OCI-LY7 (cell line): ENCODE measurements around the gene MACROD2. TPM values are rescaled to one million over a fixed set of nuclear protein-coding genes. Genes with fewer than 3 reads are reported as not detected.

Experiments
- BruUV-seq: library from RNA; stranded (reverse); fragments of 400-500 nt; replicated peaks from 2 replicates; lab custom pipeline; 2021; lab: Mats Ljungman, UMichigan
- CTCF ChIA-PET: fragments of 300-600 bp; sonication (Branson Sonifier 250); formaldehyde crosslinking; loops from one replicate; lab custom pipeline; 2022; ENCODE audit warnings: antibody characterized with exemption; ENCODE audit not compliant: unreplicated experiment; lab: Charles Lee
- POLR2A ChIA-PET: fragments of 300-600 bp; sonication (Branson Sonifier 250); formaldehyde crosslinking; loops from one replicate; lab custom pipeline; 2022; ENCODE audit warnings: antibody characterized with exemption; lab: Charles Lee
- DNase-seq: peaks from one replicate; pipeline ENCODE4 v3.0.0-alpha.2; 2015; ENCODE audit warnings: low spot score
- H2AFZ ChIP-seq: fragments of 200-600 bp; sonication (generic), shearing (Covaris generic); 2 replicates; pipeline ENCODE4 v1.6.1; 2014; ENCODE audit warnings: mild to moderate bottlenecking, antibody characterized with exemption, low read length, moderate library complexity
- H3K27ac ChIP-seq: fragments of 200-600 bp; sonication (generic); 2 replicates; pipeline ENCODE4 v1.5.1; 2014; ENCODE audit warnings: mixed run types, low read depth, mild to moderate bottlenecking, moderate library complexity, low read length, inconsistent platforms; ENCODE audit not compliant: poor library complexity, severe bottlenecking
- H3K36me3 ChIP-seq: fragments of 200-600 bp; sonication (generic); 2 replicates; pipeline ENCODE4 v1.6.1; 2014; ENCODE audit warnings: mild to moderate bottlenecking, antibody characterized with exemption, low read length, moderate library complexity, mixed read lengths; ENCODE audit not compliant: insufficient read depth
- H3K4me1 ChIP-seq: fragments of 200-600 bp; sonication (generic); 2 replicates; pipeline ENCODE4 v1.5.1; 2014; ENCODE audit warnings: mild to moderate bottlenecking, low read length; ENCODE audit not compliant: insufficient read depth, poor library complexity, severe bottlenecking
- H3K4me2 ChIP-seq: fragments of 200-600 bp; sonication (generic); 2 replicates; pipeline ENCODE4 v1.6.1; 2014; ENCODE audit warnings: mild to moderate bottlenecking, low read length
- H3K4me3 ChIP-seq: fragments of 200-600 bp; sonication (generic); 2 replicates; pipeline ENCODE4 v1.5.1; 2014; ENCODE audit warnings: mild to moderate bottlenecking, low read depth, low read length; ENCODE audit not compliant: poor library complexity, severe bottlenecking
- H3K79me2 ChIP-seq: fragments of 200-600 bp; sonication (generic); 2 replicates; pipeline ENCODE4 v1.6.1; 2016; ENCODE audit warnings: low read depth, mild to moderate bottlenecking, low read length, moderate library complexity, mixed read lengths; ENCODE audit not compliant: insufficient read depth
- H3K9me2 ChIP-seq: fragments of 200-600 bp; sonication (generic); 2 replicates; pipeline ENCODE4 v1.6.1; 2016; ENCODE audit warnings: mild to moderate bottlenecking, low read length, mixed read lengths; ENCODE audit not compliant: insufficient read depth
- H3K9me3 ChIP-seq: fragments of 200-600 bp; sonication (generic); 2 replicates; pipeline ENCODE4 v1.6.1; 2014; ENCODE audit warnings: mild to moderate bottlenecking, mixed run types, low read length, mixed read lengths
- H4K20me1 ChIP-seq: fragments of 200-600 bp; sonication (generic); 2 replicates; pipeline ENCODE4 v1.6.1; 2014; ENCODE audit warnings: mild to moderate bottlenecking, antibody characterized with exemption, low read length, moderate library complexity, mixed read lengths; ENCODE audit not compliant: insufficient read depth
- EZH2phosphoT487 ChIP-seq: fragments of 200-600 bp; sonication (generic); IDR thresholded peaks from 2 replicates; pipeline ENCODE4 v1.6.1; 2018; ENCODE audit warnings: low read depth, borderline replicate concordance, mild to moderate bottlenecking, mixed run types, antibody characterized with exemption, low read length, moderate library complexity, mixed read lengths
- intact Hi-C: fragments of 100-400 bp; cut with micrococcal nuclease; formaldehyde crosslinking; loops from one replicate; pipeline ENCODE4 v1.10.0; 2022; ENCODE audit not compliant: unreplicated experiment
- total RNA-seq, 2 experiments: library from RNA; depleted of rRNA in 1 of 2; stranded (reverse); fragments of >200 nt in 1 of 2; shearing (Covaris generic) in 1 of 2; gene quantifications; 2 replicates each; pipeline ENCODE4 v1.2.3, GENCODE V29; 2014 to 2022
- TF ChIP-seq, protein P1 (sequence below): fragments of 200-600 bp; sonication (generic); conservative IDR thresholded peaks from 2 replicates; pipeline ENCODE4 v1.5.1; 2014; ENCODE audit warnings: mild to moderate bottlenecking, antibody characterized with exemption, low read length, moderate library complexity, mixed read lengths

Gene MACROD2
- total RNA-seq, 2 experiments from 2014 or later: 0.09 to 4.5 TPM

- Histone ChIP-seq H3K4me1 (no peaks in the 10 kb centered on the region), H3K4me2 (no peak overlapping the region), H4K20me1 (no peaks in the 10 kb centered on the region), H2AFZ (no peak overlapping the region), H3K9me2 (no peaks in the 10 kb centered on the region), H3K79me2 (no peaks in the 10 kb centered on the region), H3K36me3 (no peaks in the 10 kb centered on the region), H3K27ac (no peak overlapping the region), H3K4me3 (no peak overlapping the region), H3K9me3 (no peaks in the 10 kb centered on the region)
- CTCF ChIA-PET: no interaction called here
- POLR2A ChIA-PET: interaction anchor here (1.3 kb wide), 1 partner anchor 13 kb away, joined by 4 read pairs; no protein-coding TSS in a partner anchor
- no TSS peak for BruUV-seq
- no peak for DNase-seq
- TF ChIP-seq, protein P1, sequence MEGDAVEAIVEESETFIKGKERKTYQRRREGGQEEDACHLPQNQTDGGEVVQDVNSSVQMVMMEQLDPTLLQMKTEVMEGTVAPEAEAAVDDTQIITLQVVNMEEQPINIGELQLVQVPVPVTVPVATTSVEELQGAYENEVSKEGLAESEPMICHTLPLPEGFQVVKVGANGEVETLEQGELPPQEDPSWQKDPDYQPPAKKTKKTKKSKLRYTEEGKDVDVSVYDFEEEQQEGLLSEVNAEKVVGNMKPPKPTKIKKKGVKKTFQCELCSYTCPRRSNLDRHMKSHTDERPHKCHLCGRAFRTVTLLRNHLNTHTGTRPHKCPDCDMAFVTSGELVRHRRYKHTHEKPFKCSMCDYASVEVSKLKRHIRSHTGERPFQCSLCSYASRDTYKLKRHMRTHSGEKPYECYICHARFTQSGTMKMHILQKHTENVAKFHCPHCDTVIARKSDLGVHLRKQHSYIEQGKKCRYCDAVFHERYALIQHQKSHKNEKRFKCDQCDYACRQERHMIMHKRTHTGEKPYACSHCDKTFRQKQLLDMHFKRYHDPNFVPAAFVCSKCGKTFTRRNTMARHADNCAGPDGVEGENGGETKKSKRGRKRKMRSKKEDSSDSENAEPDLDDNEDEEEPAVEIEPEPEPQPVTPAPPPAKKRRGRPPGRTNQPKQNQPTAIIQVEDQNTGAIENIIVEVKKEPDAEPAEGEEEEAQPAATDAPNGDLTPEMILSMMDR: no peak
- TF ChIP-seq EZH2phosphoT487: no peak
- intact Hi-C loops: no loop called here
These were observed 1517.6 kb downstream of the MACROD2 start for GRCh38 chr20:15512916-15513315.

DNA sequence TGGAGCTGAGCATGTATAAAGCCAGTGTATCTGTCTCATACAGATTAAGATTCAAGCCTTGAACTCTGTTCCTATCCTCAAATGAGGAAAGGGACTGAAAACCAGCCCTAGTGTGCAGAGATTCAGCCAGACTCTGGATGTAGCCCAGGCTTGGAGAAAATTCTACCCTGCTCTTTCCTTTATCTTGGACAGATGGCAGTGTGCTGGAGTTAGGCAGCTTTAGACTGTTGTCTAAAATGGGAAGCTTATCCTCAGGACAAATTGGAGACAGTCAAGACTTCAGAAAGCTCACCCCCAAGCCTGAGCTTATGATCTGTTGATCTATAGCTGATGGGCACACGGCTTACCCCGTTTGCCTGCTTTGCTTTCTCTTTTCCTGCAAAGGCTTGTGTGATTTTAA lies 1520.4 kb downstream of the MACROD2 start:
- DNase-seq: no peak
- Histone ChIP-seq H4K20me1 (no peaks in the 10 kb centered on the region), H3K9me3 (no peaks in the 10 kb centered on the region), H3K4me2 (no peak overlapping the region), H2AFZ (no peak overlapping the region), H3K27ac (no peak overlapping the region), H3K79me2 (no peaks in the 10 kb centered on the region), H3K4me1 (no peaks in the 10 kb centered on the region), H3K4me3 (no peak overlapping the region), H3K9me2 (no peaks in the 10 kb centered on the region), H3K36me3 (no peaks in the 10 kb centered on the region)
- intact Hi-C loops: no loop called here
- TF ChIP-seq EZH2phosphoT487: no peak
- TF ChIP-seq, protein P1: no peak
- POLR2A ChIA-PET: no interaction called here
- BruUV-seq: no TSS peak
- CTCF ChIA-PET: no interaction called here

GRCh38 chr20:15520930-15521524 lies 1525.7 kb downstream of the MACROD2 start:
- intact Hi-C loops: no loop called here
- no peak for TF ChIP-seq EZH2phosphoT487
- TF ChIP-seq, protein P1: no peak
- DNase-seq: no peak
- ChIA-PET CTCF (no interaction called here), POLR2A (interaction anchor here (0.6 kb wide), 1 partner anchor 859 kb away, joined by 3 read pairs; no protein-coding TSS in a partner anchor)
- no peak overlapping the region for H3K27ac ChIP-seq
- H3K4me1 ChIP-seq: no peaks in the 10 kb centered on the region
- no peaks in the 10 kb centered on the region for H3K9me2 ChIP-seq
- no peak overlapping the region for H2AFZ ChIP-seq
- H3K36me3 ChIP-seq: no peaks in the 10 kb centered on the region
- BruUV-seq: no TSS peak
- H4K20me1 ChIP-seq: no peaks in the 10 kb centered on the region
- H3K4me3 ChIP-seq: no peak overlapping the region
- no peak overlapping the region for H3K4me2 ChIP-seq
- no peaks in the 10 kb centered on the region for H3K9me3 ChIP-seq
- H3K79me2 ChIP-seq: no peaks in the 10 kb centered on the region
